Measurements from ENCODE around the gene CNDP2. TPM values are rescaled to one million over a fixed set of nuclear protein-coding genes. Genes with fewer than 3 reads are reported as not detected.
A peak's percentile ranks its signal among the peaks of the same experiment; 100 is the strongest.
"Not testable (repeated sequence)": the region's sequence is repeated elsewhere in the genome, so short reads cannot be mapped to it uniquely, and the experiment has no call there.

CNDP2 gene
- total RNA-seq, 1 experiment from 2014 or later = 75.3 TPM

DNA sequence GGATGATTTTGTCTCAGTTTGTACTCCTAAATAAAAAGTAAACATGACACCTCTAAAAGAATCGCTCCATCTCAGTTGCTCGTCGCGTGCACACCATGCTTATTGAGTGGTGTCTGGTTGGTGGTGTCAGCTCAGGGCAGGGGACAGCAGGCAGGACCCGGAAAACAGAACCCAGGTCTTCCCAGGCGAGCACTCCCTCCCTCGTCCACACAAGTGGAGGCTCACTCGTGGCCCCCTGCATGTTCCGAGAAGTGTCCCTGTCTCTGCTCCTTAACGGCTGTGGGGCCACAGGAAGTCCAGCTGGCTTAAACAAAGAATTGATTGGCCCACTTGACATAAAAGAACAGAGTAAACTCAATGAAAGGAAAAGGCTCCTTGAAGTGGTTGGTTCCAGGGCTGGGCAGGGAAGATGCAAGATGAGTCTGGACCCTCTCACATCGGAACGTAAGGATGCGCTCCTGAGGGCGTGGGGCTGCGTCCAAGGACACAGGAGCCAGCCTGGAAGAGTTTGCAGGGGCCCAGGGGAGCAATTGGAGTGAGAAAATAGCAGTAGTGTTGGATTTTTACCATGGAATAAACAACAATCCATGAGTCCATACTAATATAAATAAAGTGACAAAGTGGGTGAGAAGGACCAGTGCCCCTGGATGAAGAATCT, 25.0 kb downstream of the CNDP2 start:
- DNase-seq (ENCODE audit: low spot score) = no peak
- no TSS peak for BruUV-seq (replicated peaks)

DNA sequence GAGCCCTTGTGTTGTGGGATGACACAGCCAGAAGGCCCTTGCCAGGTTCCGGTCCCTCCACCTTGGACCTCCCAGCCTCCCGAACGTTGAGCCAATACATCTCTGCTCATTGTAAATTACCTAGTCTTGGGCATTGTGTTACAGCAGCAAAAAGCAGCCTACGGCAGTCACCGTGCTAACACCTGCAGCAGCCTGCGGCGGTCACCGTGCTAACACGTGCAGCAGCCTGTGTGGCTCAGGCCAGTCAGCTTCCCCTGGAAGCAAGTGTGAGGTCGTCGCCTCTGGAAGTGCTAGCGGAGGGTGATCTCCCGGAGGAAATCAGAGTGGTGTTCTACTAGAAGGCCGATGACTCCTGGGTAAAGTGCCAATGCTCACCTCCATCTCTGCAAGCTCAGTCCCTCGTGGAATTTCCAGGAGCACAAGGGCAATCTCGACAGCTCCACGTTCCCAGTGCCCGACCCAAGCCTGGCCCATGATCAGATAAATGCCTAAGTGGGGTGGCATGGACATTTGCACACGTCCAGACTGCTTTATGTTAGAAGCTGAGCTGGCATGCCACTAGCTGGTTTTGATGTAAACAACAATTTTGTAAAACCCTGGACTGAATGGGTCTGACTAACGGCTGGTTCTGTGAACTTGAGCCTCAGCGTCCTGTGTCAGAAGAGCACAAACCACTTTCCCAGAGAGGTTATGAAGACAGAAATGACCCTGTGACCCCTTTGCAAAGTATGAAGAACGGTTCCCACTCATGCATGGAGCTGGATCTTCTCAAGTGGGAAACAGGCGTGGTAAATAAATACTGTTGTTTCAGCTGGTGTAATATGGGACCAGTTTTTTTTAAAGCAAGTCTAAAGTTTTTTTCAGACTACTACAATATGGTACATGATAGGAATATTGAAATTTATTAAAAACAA, 26.7 kb downstream of the CNDP2 start:
- TF ChIP-seq EZH2 (IDR thresholded peaks at IDR 0.05; ENCODE audit: borderline replicate concordance, low read depth, low read length, poor library complexity, severe bottlenecking) = no peak
- no peaks in the 10 kb centered on the region for H3K36me3 ChIP-seq (ENCODE audit: insufficient read depth, low read length, poor library complexity, severe bottlenecking)
- H3K27me3 ChIP-seq (replicated peaks; ENCODE audit: insufficient read depth, low read depth, low read length, poor library complexity) = peaks cover 8% of the 10 kb centered on the region
- CTCF ChIA-PET = no interaction called here
- no peaks in the 10 kb centered on the region for H3K9me3 ChIP-seq (ENCODE audit: low read depth, low read length, poor library complexity, severe bottlenecking)
- no peak overlapping the region for H3K27ac ChIP-seq (ENCODE audit: low read depth, low read length, poor library complexity, severe bottlenecking)
- DNase-seq (ENCODE audit: low spot score) = no peak
- POLR2A ChIA-PET (ENCODE audit: low non-redundant PET) = no interaction called here
- no TSS peak for BruUV-seq (replicated peaks)
- H3K4me1 ChIP-seq (ENCODE audit: insufficient read depth, low read length, poor library complexity, severe bottlenecking) = peaks cover 6% of the 10 kb centered on the region
- intact Hi-C loops (cut with micrococcal nuclease; ENCODE audit: unreplicated experiment) = no loop called here
- no peak overlapping the region for H3K4me3 ChIP-seq (ENCODE audit: low read depth, low read length, poor library complexity, severe bottlenecking)

More for the DNA sequence above, 25.0 kb downstream of the CNDP2 start:
- Histone ChIP-seq H3K4me1 (ENCODE audit: insufficient read depth, low read length, poor library complexity, severe bottlenecking) (peaks cover 6% of the 10 kb centered on the region), H3K4me3 (ENCODE audit: low read depth, low read length, poor library complexity, severe bottlenecking) (no peak overlapping the region), H3K27ac (ENCODE audit: low read depth, low read length, poor library complexity, severe bottlenecking) (no peak overlapping the region), H3K9me3 (ENCODE audit: low read depth, low read length, poor library complexity, severe bottlenecking) (no peaks in the 10 kb centered on the region), H3K36me3 (ENCODE audit: insufficient read depth, low read length, poor library complexity, severe bottlenecking) (no peaks in the 10 kb centered on the region), H3K27me3 (replicated peaks; ENCODE audit: insufficient read depth, low read depth, low read length, poor library complexity) (no peaks in the 10 kb centered on the region)
- intact Hi-C loops (cut with micrococcal nuclease; ENCODE audit: unreplicated experiment) = no loop called here
- TF ChIP-seq, protein P1, sequence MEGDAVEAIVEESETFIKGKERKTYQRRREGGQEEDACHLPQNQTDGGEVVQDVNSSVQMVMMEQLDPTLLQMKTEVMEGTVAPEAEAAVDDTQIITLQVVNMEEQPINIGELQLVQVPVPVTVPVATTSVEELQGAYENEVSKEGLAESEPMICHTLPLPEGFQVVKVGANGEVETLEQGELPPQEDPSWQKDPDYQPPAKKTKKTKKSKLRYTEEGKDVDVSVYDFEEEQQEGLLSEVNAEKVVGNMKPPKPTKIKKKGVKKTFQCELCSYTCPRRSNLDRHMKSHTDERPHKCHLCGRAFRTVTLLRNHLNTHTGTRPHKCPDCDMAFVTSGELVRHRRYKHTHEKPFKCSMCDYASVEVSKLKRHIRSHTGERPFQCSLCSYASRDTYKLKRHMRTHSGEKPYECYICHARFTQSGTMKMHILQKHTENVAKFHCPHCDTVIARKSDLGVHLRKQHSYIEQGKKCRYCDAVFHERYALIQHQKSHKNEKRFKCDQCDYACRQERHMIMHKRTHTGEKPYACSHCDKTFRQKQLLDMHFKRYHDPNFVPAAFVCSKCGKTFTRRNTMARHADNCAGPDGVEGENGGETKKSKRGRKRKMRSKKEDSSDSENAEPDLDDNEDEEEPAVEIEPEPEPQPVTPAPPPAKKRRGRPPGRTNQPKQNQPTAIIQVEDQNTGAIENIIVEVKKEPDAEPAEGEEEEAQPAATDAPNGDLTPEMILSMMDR (conservative IDR thresholded peaks at IDR 0.05; ENCODE audit: low read depth, low read length) = no peak
- TF ChIP-seq EZH2 (IDR thresholded peaks at IDR 0.05; ENCODE audit: borderline replicate concordance, low read depth, low read length, poor library complexity, severe bottlenecking) = no peak
- POLR2A ChIA-PET (ENCODE audit: low non-redundant PET) = no interaction called here
- CTCF ChIA-PET = no interaction called here

DNA sequence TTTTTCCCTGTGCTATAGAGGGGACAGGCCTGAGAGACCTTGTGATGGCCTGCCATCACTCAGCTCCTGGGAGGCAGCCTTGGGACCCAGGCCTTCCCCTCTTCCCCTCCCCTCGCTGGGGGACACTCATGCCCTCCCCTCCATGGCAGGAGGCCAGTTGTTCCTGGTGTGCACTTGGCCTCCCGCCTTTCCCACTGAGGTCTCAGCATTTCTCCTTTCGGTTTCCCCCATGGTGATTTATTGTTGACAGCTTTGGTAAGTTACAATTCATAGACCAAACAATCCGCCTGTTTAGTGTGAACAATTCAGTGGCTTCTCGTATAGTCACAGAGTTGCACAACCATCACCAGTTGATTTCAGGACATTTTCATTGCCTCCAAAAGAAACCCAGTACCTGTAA, 27.9 kb downstream of the CNDP2 start:
- DNase-seq (ENCODE audit: low spot score) = peak; percentile 34
- H3K4me1 ChIP-seq (ENCODE audit: insufficient read depth, low read length, poor library complexity, severe bottlenecking) = peaks cover 6% of the 10 kb centered on the region
- no peak overlapping the region for H3K4me3 ChIP-seq (ENCODE audit: low read depth, low read length, poor library complexity, severe bottlenecking)
- no peaks in the 10 kb centered on the region for H3K9me3 ChIP-seq (ENCODE audit: low read depth, low read length, poor library complexity, severe bottlenecking)
- intact Hi-C loops (cut with micrococcal nuclease; ENCODE audit: unreplicated experiment) = no loop called here
- H3K27me3 ChIP-seq (replicated peaks; ENCODE audit: insufficient read depth, low read depth, low read length, poor library complexity) = peaks cover 12% of the 10 kb centered on the region
- no peak overlapping the region for H3K27ac ChIP-seq (ENCODE audit: low read depth, low read length, poor library complexity, severe bottlenecking)
- TF ChIP-seq, protein P1 (conservative IDR thresholded peaks at IDR 0.05; ENCODE audit: low read depth, low read length) = no peak
- TF ChIP-seq EZH2 (IDR thresholded peaks at IDR 0.05; ENCODE audit: borderline replicate concordance, low read depth, low read length, poor library complexity, severe bottlenecking) = no peak
- CTCF ChIA-PET = no interaction called here
- BruUV-seq (replicated peaks) = no TSS peak
- no peaks in the 10 kb centered on the region for H3K36me3 ChIP-seq (ENCODE audit: insufficient read depth, low read length, poor library complexity, severe bottlenecking)
- POLR2A ChIA-PET (ENCODE audit: low non-redundant PET) = no interaction called here

DNA sequence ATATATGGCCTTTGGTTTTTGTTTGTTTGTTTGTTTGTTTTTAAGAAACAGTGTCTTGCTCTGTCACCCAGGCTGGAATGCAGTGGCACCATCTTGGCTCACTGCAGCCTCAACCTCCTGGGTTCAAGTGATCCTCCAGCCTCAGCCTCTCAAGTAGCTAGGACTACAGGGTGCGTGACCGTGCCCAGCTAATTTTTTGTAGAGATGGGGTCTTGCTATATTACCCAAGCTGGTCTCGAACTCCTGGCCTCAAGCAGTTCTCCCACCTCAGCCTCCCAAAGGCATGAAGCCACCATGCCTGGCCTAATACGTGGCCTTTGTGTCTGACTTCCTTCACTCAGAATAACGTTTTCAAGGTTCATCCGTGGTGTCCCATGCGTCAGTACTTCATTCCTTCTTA, 28.8 kb downstream of the CNDP2 start:
- intact Hi-C loops (cut with micrococcal nuclease; ENCODE audit: unreplicated experiment) = not testable (repeated sequence)

More for the DNA sequence above, 28.8 kb downstream of the CNDP2 start:
- peaks cover 12% of the 10 kb centered on the region for H3K27me3 ChIP-seq (replicated peaks; ENCODE audit: insufficient read depth, low read depth, low read length, poor library complexity)
- H3K9me3 ChIP-seq (ENCODE audit: low read depth, low read length, poor library complexity, severe bottlenecking); CTCF ChIA-PET; BruUV-seq (replicated peaks); H3K27ac ChIP-seq (ENCODE audit: low read depth, low read length, poor library complexity, severe bottlenecking); H3K4me1 ChIP-seq (ENCODE audit: insufficient read depth, low read length, poor library complexity, severe bottlenecking); DNase-seq (ENCODE audit: low spot score); H3K36me3 ChIP-seq (ENCODE audit: insufficient read depth, low read length, poor library complexity, severe bottlenecking); H3K4me3 ChIP-seq (ENCODE audit: low read depth, low read length, poor library complexity, severe bottlenecking); POLR2A ChIA-PET (ENCODE audit: low non-redundant PET): not testable (repeated sequence)

All from A673 (cell line).